PFSK-1 (cell line): ENCODE data around the gene EEFSEC.

Experiments
- FOXP2 ChIP-seq: optimal IDR thresholded peaks from 2 replicates; pipeline ENCODE3; 2011; ENCODE audit warnings: borderline replicate concordance, control low read depth, inconsistent platforms; ENCODE audit not compliant: insufficient read depth; ENCODE audit errors: extremely low read length, extremely low read depth
- POLR2AphosphoS5 ChIP-seq: IDR thresholded peaks from 2 replicates; pipeline ENCODE4 v1.6.1; 2012; ENCODE audit warnings: low read depth, mild to moderate bottlenecking, control low read depth, low read length, moderate library complexity
- SIN3A ChIP-seq: IDR thresholded peaks from 2 replicates; pipeline ENCODE4 v1.6.1; 2012; ENCODE audit warnings: mild to moderate bottlenecking, low read length, moderate library complexity, borderline replicate concordance; ENCODE audit not compliant: insufficient read depth
- TAF1 ChIP-seq: IDR thresholded peaks from 2 replicates; pipeline ENCODE4 v1.6.1; 2012; ENCODE audit warnings: low read length, control low read depth, borderline replicate concordance; ENCODE audit not compliant: insufficient read depth
- TF ChIP-seq, protein P1 (sequence below), 2 experiments: IDR thresholded peaks; 2 replicates each; pipeline versions ENCODE4 v1.6.1 to v1.8.0; 2011 to 2012; ENCODE audit warnings: low read depth in 2 of 2, low read length in 2 of 2, control low read depth in 1 of 2, inconsistent platforms in 1 of 2, mild to moderate bottlenecking in 1 of 2, moderate library complexity in 1 of 2; ENCODE audit not compliant: insufficient read depth in 1 of 2

EEFSEC gene

DNA sequence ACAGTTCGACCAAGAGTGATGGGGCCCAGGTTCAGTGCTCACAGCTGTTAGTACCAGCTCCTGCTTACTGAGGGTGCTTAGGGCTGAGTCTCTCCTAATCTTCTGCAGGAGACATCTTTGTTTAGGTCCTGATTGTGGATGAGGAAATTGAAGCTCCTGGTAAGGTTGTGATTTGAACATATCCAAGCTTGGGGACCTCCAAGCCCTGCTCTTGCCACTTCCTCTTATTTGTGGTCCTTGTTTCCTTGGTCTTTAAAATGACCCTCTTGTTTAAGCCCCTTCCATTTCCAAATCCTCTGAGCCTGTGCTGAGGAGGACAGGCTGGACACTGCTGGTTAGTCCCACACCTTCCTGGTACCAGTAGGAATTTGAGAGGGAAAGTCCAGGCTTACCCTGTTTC is 87.0 kb downstream of the EEFSEC start:
- no peak for TF ChIP-seq SIN3A
- TF ChIP-seq POLR2AphosphoS5, result no peak
- TF ChIP-seq, protein P1, sequence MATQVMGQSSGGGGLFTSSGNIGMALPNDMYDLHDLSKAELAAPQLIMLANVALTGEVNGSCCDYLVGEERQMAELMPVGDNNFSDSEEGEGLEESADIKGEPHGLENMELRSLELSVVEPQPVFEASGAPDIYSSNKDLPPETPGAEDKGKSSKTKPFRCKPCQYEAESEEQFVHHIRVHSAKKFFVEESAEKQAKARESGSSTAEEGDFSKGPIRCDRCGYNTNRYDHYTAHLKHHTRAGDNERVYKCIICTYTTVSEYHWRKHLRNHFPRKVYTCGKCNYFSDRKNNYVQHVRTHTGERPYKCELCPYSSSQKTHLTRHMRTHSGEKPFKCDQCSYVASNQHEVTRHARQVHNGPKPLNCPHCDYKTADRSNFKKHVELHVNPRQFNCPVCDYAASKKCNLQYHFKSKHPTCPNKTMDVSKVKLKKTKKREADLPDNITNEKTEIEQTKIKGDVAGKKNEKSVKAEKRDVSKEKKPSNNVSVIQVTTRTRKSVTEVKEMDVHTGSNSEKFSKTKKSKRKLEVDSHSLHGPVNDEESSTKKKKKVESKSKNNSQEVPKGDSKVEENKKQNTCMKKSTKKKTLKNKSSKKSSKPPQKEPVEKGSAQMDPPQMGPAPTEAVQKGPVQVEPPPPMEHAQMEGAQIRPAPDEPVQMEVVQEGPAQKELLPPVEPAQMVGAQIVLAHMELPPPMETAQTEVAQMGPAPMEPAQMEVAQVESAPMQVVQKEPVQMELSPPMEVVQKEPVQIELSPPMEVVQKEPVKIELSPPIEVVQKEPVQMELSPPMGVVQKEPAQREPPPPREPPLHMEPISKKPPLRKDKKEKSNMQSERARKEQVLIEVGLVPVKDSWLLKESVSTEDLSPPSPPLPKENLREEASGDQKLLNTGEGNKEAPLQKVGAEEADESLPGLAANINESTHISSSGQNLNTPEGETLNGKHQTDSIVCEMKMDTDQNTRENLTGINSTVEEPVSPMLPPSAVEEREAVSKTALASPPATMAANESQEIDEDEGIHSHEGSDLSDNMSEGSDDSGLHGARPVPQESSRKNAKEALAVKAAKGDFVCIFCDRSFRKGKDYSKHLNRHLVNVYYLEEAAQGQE (IDR thresholded peaks at IDR 0.05; ENCODE audit: insufficient read depth in 1 of 2, low read depth in 2 of 2, low read length in 2 of 2), result no peak
- no peak for TF ChIP-seq TAF1
- no peak for TF ChIP-seq FOXP2

DNA sequence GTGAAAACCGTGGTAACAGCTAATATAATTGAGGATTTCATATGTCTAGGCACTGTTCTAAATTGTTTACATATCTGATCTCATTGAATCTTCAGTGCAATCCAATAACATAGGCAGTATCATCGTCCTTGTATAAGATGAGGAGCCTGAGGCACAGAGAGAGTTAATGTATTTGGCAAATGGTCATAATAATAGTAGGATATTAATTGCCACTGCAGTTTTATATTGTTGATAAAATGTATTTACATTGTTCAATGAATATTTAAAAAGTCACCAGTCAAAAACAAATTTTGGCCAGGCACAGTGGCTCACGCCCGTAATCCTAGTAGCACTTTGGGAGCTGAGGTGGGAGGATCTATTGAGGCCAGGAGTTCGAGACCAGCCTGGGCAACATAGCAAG is 88.5 kb downstream of the EEFSEC start:
- TF ChIP-seq SIN3A (no peak), POLR2AphosphoS5 (no peak), TAF1 (no peak), FOXP2 (no peak)
- TF ChIP-seq, protein P1 (IDR thresholded peaks at IDR 0.05; ENCODE audit: insufficient read depth in 1 of 2, low read depth in 2 of 2, low read length in 2 of 2), result no peak

DNA sequence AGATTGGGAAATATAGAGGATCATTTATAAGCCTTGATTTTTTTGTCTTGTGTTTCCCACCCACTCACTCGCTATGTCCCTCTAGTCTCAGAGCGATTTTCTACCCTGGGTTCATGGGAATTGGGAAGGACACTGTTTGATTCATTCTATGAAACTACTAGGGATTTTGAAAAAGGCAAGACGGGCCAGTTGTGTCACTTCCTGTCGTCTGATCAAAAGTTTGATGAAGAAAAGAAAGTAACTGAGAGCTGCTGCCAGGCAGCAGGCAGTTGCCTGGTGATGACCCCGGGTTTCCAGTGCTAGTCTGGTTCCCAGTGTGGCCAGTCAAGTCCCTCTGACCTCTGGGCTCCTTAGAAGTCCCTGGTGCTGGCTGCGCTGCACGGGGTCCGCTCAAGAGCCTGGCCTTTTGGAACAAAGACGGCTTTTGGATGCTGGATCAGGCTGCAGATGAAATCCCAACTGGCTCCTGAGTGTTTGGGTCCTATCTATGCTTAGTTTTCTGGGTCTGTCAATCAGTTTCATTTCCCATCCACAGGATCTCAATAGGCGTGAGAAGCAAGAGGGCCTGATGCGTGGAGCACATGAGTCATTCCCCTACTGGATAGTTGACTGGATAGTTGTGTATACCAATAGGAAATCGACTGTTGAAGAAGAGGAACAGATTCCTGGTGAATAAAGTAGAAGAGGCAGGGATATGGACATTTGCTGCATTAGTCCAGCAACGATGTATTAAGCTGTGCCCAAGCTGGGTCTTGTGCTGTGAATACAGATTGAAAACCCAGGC is 89.7 kb downstream of the EEFSEC start:
- TF ChIP-seq SIN3A (no peak), TAF1 (no peak), POLR2AphosphoS5 (no peak), FOXP2 (no peak)
- TF ChIP-seq, protein P1 (IDR thresholded peaks at IDR 0.05; ENCODE audit: insufficient read depth in 1 of 2, low read depth in 2 of 2, low read length in 2 of 2), result no peak

DNA sequence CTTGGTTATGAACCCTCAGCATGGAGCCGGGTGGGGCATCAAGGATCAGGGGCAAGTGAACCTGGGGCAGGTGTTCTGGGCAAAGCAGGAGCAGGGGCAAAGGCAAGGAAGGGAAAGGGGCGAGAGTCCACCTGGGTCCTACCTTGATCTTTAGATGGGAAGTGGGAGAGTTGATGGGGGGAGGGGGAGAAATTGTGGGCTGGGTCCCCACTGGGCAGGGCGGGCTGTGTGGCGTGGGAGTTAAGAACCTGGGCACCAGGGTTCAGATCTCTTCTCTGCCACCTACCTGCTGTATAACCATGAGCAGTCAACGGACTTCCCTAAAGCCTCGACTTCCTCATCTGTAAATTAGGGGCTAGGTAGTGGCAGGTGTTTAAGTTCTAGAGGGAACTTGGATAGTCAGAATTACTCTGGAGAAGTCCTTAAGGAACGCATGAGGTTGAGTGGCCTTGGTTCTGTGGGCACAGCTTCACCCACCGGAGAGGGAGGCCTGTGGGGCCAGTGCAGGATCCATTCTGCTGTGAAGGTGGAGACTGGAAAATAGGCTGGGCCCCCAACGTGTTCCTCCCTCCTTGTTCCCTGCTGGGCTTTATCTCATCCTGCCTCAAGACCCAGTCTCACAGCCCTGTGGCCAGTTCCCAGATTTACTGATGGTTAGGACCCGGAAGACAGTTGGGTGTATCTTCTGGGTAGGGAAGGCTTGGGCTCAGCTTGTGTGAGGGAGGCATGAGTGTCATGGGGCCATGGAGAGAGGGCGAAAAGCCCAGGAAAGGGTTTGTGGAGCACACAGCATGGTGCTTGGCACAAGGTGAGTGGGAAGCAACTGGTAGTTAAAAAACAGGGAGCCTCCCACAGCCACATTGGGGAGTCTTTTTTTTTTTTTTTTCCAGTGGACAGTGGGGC is 90.6 kb downstream of the EEFSEC start:
- TF ChIP-seq SIN3A (no peak), TAF1 (no peak), POLR2AphosphoS5 (no peak), FOXP2 (no peak)
- TF ChIP-seq, protein P1 (IDR thresholded peaks at IDR 0.05; ENCODE audit: insufficient read depth in 1 of 2, low read depth in 2 of 2, low read length in 2 of 2), result no peak
